Activated B cell treated with CpG ODN at 0.5 μM for 24 hours (primary cell): ENCODE results near the gene MUC4. TPM values are rescaled to one million over a fixed set of nuclear protein-coding genes. Genes with fewer than 3 reads are reported as not detected.
"Not testable (repeated sequence)": the region's sequence is repeated elsewhere in the genome, so short reads cannot be mapped to it uniquely, and the experiment has no call there.

Experiments used
- ATAC-seq: fragments of 200-7000 bp; cut with Tn5 transposase; one replicate; pipeline ENCODE4 v1.10.0; 2021; ENCODE audit warnings: low read depth, mild to moderate bottlenecking, moderate library complexity
- CTCF ChIA-PET: fragments of 350-600 bp; sonication (Branson Sonifier 250); formaldehyde crosslinking; loops from one replicate; lab custom pipeline; 2021; ENCODE audit warnings: antibody characterized with exemption; lab: Charles Lee
- POLR2A ChIA-PET: fragments of 350-600 bp; sonication (Branson Sonifier 250); formaldehyde crosslinking; loops from one replicate; lab custom pipeline; 2021; ENCODE audit warnings: antibody characterized with exemption; lab: Charles Lee
- DNase-seq: peaks from one replicate; pipeline ENCODE4 v3.0.0; 2022
- H3K27ac Mint-ChIP-seq: one replicate; pipeline ENCODE4 v1.8.0; 2020; ENCODE audit warnings: mixed read lengths
- H3K27me3 Mint-ChIP-seq: one replicate; pipeline ENCODE4 v1.8.0; 2021; ENCODE audit warnings: mixed read lengths
- H3K36me3 Mint-ChIP-seq: one replicate; pipeline ENCODE4 v1.8.0; 2021; ENCODE audit warnings: low read depth, mixed read lengths
- H3K4me1 Mint-ChIP-seq: one replicate; pipeline ENCODE4 v1.8.0; 2021; ENCODE audit warnings: mixed read lengths
- H3K4me3 Mint-ChIP-seq: one replicate; pipeline ENCODE4 v1.8.0; 2020; ENCODE audit warnings: mild to moderate bottlenecking, mixed read lengths
- H3K9me3 Mint-ChIP-seq: one replicate; pipeline ENCODE4 v1.8.0; 2020; ENCODE audit warnings: mixed read lengths
- intact Hi-C: fragments of 100-400 bp; cut with micrococcal nuclease; formaldehyde crosslinking; loops from one replicate; pipeline ENCODE4 v1.15.1; 2024
- total RNA-seq: library from RNA; stranded (reverse); gene quantifications from 2 replicates; pipeline ENCODE4 v1.2.3, GENCODE V29; 2022
- TF ChIP-seq, protein P1 (sequence below): fragments of 200-600 bp; IDR thresholded peaks from one replicate; pipeline ENCODE4 v1.8.0; 2022; ENCODE audit warnings: antibody characterized with exemption, mild to moderate bottlenecking

MUC4 gene
- total RNA-seq, 1 donor from 2014 or later: 0.09 TPM

- no peak overlapping the region for H3K27ac Mint-ChIP-seq
Measured at GRCh38 chr3:195738274-195739044, 73.3 kb downstream of the MUC4 start.

DNA sequence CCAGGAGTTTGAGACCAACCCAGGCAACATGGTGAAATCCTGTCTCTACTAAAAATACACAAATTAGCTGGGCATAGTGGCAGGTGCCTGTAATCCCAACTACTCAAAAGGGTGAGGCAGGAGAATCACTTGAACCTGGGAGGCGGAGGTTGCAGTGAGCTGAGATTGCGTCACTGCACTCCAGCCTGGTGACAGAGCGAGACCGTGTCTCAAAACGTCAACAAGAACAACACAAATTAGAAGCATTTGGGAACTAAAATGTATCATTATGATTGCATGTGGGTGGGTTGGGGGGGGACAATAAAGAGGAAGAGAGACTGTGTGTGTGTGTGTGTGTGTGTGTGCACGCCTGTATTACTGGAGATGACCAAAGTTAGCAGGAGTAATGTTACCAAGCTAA lies 73.9 kb downstream of the MUC4 start:
- H3K9me3 Mint-ChIP-seq, ATAC-seq, intact Hi-C loops: not testable (repeated sequence)

More at GRCh38 chr3:195738274-195739044, 73.3 kb downstream of the MUC4 start:
- Mint-ChIP-seq H3K4me3 (no peak overlapping the region), H3K9me3 (no peaks in the 10 kb centered on the region), H3K36me3 (peaks cover 6% of the 10 kb centered on the region), H3K27me3 (no peaks in the 10 kb centered on the region), H3K4me1 (no peaks in the 10 kb centered on the region)
- ChIA-PET POLR2A (interaction anchor here (0.6 kb wide), 1 partner anchor 52 kb away, joined by 3 read pairs; no protein-coding TSS in a partner anchor), CTCF (no interaction called here)
- no peak for DNase-seq
- intact Hi-C loops: no loop called here
- TF ChIP-seq, protein P1, sequence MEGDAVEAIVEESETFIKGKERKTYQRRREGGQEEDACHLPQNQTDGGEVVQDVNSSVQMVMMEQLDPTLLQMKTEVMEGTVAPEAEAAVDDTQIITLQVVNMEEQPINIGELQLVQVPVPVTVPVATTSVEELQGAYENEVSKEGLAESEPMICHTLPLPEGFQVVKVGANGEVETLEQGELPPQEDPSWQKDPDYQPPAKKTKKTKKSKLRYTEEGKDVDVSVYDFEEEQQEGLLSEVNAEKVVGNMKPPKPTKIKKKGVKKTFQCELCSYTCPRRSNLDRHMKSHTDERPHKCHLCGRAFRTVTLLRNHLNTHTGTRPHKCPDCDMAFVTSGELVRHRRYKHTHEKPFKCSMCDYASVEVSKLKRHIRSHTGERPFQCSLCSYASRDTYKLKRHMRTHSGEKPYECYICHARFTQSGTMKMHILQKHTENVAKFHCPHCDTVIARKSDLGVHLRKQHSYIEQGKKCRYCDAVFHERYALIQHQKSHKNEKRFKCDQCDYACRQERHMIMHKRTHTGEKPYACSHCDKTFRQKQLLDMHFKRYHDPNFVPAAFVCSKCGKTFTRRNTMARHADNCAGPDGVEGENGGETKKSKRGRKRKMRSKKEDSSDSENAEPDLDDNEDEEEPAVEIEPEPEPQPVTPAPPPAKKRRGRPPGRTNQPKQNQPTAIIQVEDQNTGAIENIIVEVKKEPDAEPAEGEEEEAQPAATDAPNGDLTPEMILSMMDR: no peak
- no peak for ATAC-seq

DNA sequence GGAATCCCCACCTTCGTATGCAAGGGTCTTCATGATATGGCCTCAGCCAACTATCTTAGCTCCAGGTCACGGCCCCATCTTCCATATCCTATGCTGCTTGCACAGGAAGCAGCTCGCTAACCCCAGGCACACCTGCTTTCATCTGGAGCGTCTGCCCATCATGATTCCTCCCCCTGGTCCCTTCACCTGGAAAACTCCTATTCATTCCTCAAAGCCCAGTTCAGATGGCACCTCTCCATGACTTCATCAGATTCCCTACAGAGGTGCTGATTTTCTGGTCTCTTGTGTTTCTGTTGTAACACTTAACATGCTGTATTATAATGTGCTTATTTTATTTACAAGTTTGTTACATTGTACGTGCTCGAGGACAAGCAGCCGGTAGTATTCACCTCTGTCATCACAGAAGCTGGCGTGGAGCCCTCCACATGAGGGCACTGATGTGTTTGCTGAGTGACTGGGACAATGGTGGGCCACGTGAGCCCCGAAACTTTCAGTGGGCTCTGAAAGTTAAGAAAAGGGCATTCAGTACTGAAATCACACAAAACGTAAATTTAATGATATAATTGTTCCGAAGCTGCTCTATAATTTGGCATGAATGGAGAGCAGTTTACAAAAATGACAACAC lies 74.8 kb downstream of the MUC4 start:
- POLR2A ChIA-PET: no interaction called here
- intact Hi-C loops: no loop called here
- Mint-ChIP-seq H3K9me3 (no peaks in the 10 kb centered on the region), H3K4me3 (no peak overlapping the region), H3K27ac (no peak overlapping the region), H3K27me3 (no peaks in the 10 kb centered on the region), H3K36me3 (peaks cover 6% of the 10 kb centered on the region), H3K4me1 (no peaks in the 10 kb centered on the region)
- TF ChIP-seq, protein P1: no peak
- CTCF ChIA-PET: no interaction called here
- ATAC-seq (no peak), DNase-seq (no peak)

More for the DNA sequence above, 73.9 kb downstream of the MUC4 start:
- POLR2A ChIA-PET: interaction anchor here (0.6 kb wide), 1 partner anchor 53 kb away, joined by 3 read pairs; no protein-coding TSS in a partner anchor
- H3K36me3 Mint-ChIP-seq, H3K4me3 Mint-ChIP-seq, DNase-seq, H3K4me1 Mint-ChIP-seq, H3K27me3 Mint-ChIP-seq, CTCF ChIA-PET, H3K27ac Mint-ChIP-seq: not testable (repeated sequence)

DNA sequence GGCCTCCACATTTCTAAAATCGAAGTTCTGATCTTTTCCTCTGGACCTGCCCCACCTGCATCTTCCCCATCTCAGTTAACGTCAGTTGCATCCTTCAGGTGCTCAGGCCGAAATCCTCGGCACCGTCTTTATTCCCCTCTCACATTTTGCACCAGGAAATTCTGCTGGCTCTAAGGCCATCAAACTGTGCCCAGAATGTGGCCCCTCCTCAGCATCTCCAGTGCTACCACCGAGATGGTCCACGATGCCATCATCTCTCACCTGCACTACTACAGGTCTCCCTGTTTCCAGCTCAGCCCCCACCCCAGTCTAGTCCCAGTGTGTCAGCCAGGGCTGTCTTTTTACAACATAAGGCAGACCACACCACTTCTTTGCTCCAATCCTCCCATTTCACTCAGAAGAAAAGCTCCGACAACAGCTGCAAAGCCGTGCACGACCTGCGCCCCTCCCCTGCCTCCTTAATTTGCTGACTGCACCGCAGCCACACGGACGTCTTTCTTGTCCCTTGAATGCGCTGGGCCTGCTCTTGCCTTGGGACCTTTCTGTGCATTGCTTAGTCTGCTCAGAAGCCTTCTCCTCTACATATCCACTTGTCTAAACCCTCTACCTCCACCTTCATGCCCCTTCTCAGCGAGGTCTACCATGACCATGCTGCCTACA lies 76.6 kb downstream of the MUC4 start:
- ATAC-seq: no peak
- intact Hi-C loops: no loop called here
- Mint-ChIP-seq H3K27me3 (no peaks in the 10 kb centered on the region), H3K9me3 (no peaks in the 10 kb centered on the region), H3K27ac (no peak overlapping the region), H3K4me1 (no peaks in the 10 kb centered on the region), H3K4me3 (no peak overlapping the region), H3K36me3 (peaks cover 6% of the 10 kb centered on the region)
- TF ChIP-seq, protein P1: no peak
- ChIA-PET CTCF (no interaction called here), POLR2A (no interaction called here)
- no peak for DNase-seq

DNA sequence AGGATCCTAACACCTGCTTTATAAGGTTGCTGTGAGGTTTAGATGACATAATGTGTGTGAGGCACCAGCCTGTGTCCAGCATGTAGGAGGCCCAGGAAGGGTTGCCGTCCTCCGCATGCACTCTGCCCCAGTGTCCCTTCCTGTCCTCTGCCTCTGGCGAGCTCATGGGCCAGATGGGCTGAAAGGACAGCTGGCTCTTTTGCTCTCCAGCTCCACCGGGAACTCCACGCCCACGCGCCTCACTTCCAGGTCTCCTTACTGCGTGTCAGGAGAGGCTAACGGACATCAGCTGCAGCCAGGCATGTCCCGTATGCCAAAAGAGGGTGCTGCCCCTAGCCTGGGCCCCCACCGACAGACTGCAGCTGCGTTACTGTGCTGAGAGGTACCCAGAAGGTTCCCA lies 78.8 kb downstream of the MUC4 start:
- Mint-ChIP-seq H3K4me3 (no peak overlapping the region), H3K36me3 (peaks cover 6% of the 10 kb centered on the region), H3K27ac (no peak overlapping the region), H3K4me1 (peaks cover 4% of the 10 kb centered on the region), H3K27me3 (no peaks in the 10 kb centered on the region), H3K9me3 (no peaks in the 10 kb centered on the region)
- DNase-seq: no peak
- intact Hi-C loops: no loop called here
- ChIA-PET CTCF (no interaction called here), POLR2A (no interaction called here)
- no peak for ATAC-seq
- TF ChIP-seq, protein P1: no peak
